Cardiac fibroblast (primary cell): ENCODE results near the gene NKX6-2.

Experiments
- DNase-seq, 2 donors: peaks; one replicate each; pipeline versions ENCODE4 v3.0.0 to v3.0.0-alpha.2; 2010; ENCODE audit warnings: low read depth in 2 of 2
- H3K4me3 ChIP-seq, 2 donors: replicated peaks in 1 of 2; 1 replicate in 1 of 2; 2 replicates in 1 of 2; pipeline ENCODE4 v1.5.1; 2011; ENCODE audit warnings: low read depth in 2 of 2, low read length in 2 of 2, mild to moderate bottlenecking in 2 of 2, moderate library complexity in 1 of 2
- CTCF ChIP-seq: IDR thresholded peaks from one replicate; pipeline ENCODE4 v1.5.1; 2011; ENCODE audit warnings: low read depth, mild to moderate bottlenecking, low read length, inconsistent platforms

NKX6-2 gene

GRCh38 chr10:132816718-132817117, 30.8 kb upstream of the NKX6-2 start:
- no peak for TF ChIP-seq CTCF
- H3K4me3 ChIP-seq: no peak overlapping the region
- DNase-seq: no peak

- no peak for TF ChIP-seq CTCF
- H3K4me3 ChIP-seq: no peak overlapping the region
- no peak for DNase-seq
Measured at GRCh38 chr10:132815168-132815857, 29.4 kb upstream of the NKX6-2 start.

- DNase-seq: no peak
- H3K4me3 ChIP-seq: no peak overlapping the region
- no peak for TF ChIP-seq CTCF
Measured at GRCh38 chr10:132814469-132814856, 28.5 kb upstream of the NKX6-2 start.

- no peak overlapping the region for H3K4me3 ChIP-seq
- DNase-seq: no peak
- no peak for TF ChIP-seq CTCF
Measured at GRCh38 chr10:132813560-132814468, 27.9 kb upstream of the NKX6-2 start.

- H3K4me3 ChIP-seq: no peak overlapping the region
- DNase-seq: no peak
- TF ChIP-seq CTCF: no peak
Measured at GRCh38 chr10:132813001-132813401, 27.1 kb upstream of the NKX6-2 start.

GRCh38 chr10:132812520-132812919, 26.6 kb upstream of the NKX6-2 start:
- no peak for TF ChIP-seq CTCF
- H3K4me3 ChIP-seq: no peak overlapping the region
- DNase-seq: no peak
